ENCODE data around the gene RGP1. TPM values are rescaled to one million over a fixed set of nuclear protein-coding genes. Genes with fewer than 3 reads are reported as not detected.
A peak's percentile ranks its signal among the peaks of the same experiment; 100 is the strongest.

The RGP1 gene
- total RNA-seq, 2 experiments from 2014 or later: 26.9 to 29.1 TPM

GRCh38 chr9:35793461-35793860 is 44.4 kb downstream of the RGP1 start:
- Mint-ChIP-seq H3K36me3 (peaks cover 1% of the 10 kb centered on the region), H3K27me3 (no peaks in the 10 kb centered on the region), H3K9me3 (no peaks in the 10 kb centered on the region), H3K4me1 (peaks cover 8% of the 10 kb centered on the region), H3K4me3 (no peak overlapping the region), H3K27ac (peak overlapping the region; percentile 66)
- ATAC-seq (ENCODE audit: low read depth): no peak
- POLR2A ChIA-PET: interaction anchor here (0.6 kb wide), 1 partner anchor 20 kb away, joined by 3 read pairs; no protein-coding TSS in a partner anchor
- DNase-seq: no peak

DNA sequence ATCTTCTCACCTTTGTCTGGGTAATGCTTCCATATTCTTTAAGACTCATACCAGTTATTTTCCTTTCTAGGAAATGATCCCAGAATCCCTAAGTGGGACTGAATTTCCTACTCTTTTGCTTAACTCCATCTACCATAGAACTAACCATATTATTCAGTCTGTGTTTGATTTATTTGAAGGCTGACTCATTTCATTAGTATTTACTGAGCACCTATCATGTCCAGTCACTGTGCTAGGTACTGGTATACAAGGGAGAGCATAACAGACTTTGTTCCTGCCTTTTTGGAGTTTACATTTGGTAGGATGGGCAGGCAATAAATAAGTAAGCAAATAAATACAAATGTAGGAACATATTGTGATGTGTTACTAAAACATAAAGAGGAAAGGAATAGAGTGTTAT is 46.6 kb downstream of the RGP1 start:
- peaks cover 10% of the 10 kb centered on the region for H3K4me1 Mint-ChIP-seq
- H3K4me3 Mint-ChIP-seq: no peak overlapping the region
- ATAC-seq (ENCODE audit: low read depth) (no peak), DNase-seq (no peak)
- POLR2A ChIA-PET: no interaction called here
- H3K27ac Mint-ChIP-seq: no peak overlapping the region
- no peaks in the 10 kb centered on the region for H3K9me3 Mint-ChIP-seq
- H3K27me3 Mint-ChIP-seq: no peaks in the 10 kb centered on the region
- H3K36me3 Mint-ChIP-seq: peaks cover 2% of the 10 kb centered on the region

- H3K9me3 Mint-ChIP-seq: no peaks in the 10 kb centered on the region
- ATAC-seq (ENCODE audit: low read depth) (no peak), DNase-seq (no peak)
- H3K4me3 Mint-ChIP-seq: no peak overlapping the region
- no peak overlapping the region for H3K27ac Mint-ChIP-seq
- no peaks in the 10 kb centered on the region for H3K27me3 Mint-ChIP-seq
- H3K4me1 Mint-ChIP-seq: peaks cover 10% of the 10 kb centered on the region
- H3K36me3 Mint-ChIP-seq: peaks cover 4% of the 10 kb centered on the region
- POLR2A ChIA-PET: no interaction called here
These were observed 48.4 kb downstream of the RGP1 start for GRCh38 chr9:35797311-35798109.

DNA sequence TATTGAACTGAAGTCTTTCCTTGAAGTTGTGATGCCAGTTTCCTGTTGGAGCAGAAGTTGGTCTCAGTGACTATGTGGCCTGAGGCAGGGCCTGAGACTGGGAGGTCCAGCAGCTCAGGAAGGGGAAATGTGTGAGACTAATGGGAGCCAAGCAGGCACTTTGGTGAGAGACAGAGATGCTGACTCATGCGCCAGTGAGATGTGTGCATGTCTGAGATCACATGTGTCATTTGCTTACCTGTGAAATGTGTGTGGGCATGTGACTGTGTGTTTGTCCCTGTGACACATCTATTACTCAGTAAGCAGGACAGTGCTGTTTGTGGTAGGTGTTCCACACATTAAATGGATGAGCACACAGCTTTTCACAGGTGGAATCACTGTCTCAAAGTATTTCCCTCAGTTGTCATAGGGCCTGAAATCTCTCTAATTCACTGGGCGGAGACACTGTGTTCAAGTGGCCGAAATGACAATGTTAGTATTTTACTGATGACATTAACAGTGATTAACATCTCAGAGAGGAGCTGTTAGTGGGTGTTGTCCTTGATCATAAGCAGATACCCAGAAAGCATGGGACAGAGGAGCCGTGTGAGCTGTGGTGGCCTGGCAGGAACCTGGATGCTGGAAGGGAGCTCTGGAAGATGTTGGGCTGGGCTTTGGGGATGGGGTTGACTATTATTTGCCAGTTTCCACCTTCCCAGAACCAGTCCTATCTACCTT is 49.7 kb downstream of the RGP1 start:
- H3K4me1 Mint-ChIP-seq: peaks cover 10% of the 10 kb centered on the region
- H3K4me3 Mint-ChIP-seq: no peak overlapping the region
- DNase-seq (no peak), ATAC-seq (ENCODE audit: low read depth) (no peak)
- H3K27ac Mint-ChIP-seq: no peak overlapping the region
- no peaks in the 10 kb centered on the region for H3K27me3 Mint-ChIP-seq
- no peaks in the 10 kb centered on the region for H3K9me3 Mint-ChIP-seq
- POLR2A ChIA-PET: no interaction called here
- peaks cover 5% of the 10 kb centered on the region for H3K36me3 Mint-ChIP-seq

DNA sequence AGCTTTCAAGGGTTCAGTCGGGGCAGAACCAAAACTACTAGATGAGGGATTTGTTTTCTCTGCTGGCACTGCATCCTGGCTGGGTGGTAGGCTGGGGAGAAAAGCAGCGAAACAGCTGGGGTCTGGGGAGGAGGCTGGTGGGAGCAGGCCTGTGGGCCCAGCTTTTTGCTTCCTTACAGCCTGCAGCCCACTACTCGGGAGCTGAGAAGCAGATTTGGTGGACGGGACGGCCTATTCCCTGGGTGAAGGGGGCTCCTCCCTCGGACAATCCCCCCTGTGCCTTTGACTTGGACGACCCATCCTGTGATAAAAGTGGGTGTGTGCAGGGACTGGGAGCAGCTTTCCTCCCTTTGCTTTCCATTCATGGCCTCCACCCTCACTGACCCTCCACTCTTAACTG is 51.4 kb downstream of the RGP1 start:
- POLR2A ChIA-PET: interaction anchor here (2.6 kb wide), 1 partner anchor 11 kb away, joined by 11 read pairs; the partner anchor contains the start of gene SPAG8
- Mint-ChIP-seq H3K4me1 (peaks cover 3% of the 10 kb centered on the region), H3K27me3 (no peaks in the 10 kb centered on the region), H3K36me3 (peaks cover 7% of the 10 kb centered on the region), H3K4me3 (no peak overlapping the region), H3K27ac (no peak overlapping the region), H3K9me3 (no peaks in the 10 kb centered on the region)
- ATAC-seq (ENCODE audit: low read depth): no peak
- DNase-seq: no peak

DNA sequence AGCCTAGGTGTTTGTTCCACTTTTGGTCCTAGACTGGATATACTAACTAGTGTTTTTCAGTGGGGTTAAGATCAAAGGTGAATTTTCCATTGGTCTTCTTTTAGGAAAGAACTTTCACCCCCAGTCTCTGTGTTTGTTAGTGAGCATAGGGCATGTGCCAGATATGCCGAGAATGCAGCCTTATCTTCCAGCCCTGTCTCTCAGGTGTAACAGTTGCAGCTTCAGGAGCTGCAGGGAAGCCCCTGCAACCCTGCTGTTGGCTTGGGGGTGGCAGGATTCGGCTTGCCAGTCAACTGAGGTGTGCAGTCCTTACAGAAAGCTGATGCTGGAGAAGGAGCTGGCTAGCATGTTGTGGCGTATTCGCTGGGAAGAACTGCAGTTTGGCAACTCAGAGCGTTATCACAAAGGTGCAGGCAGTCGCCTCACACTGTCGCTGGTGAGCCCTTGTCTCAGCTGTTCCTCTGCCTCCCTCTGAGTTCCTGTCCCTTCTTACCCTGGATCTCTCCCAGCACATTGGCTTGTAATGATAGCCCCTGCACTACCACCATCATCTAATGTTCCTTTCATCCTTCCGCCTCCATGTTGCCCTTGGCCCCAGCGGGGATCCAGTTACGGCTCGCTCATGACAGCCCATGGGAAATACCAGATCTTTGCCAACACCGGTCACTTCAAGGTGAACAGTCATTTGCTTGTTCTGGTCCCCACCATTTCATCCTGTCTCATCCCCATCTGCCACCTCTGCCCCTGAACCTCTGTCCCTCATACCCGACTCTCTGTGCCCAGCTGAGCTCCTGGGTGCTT is 52.4 kb downstream of the RGP1 start:
- Mint-ChIP-seq H3K36me3 (peaks cover 7% of the 10 kb centered on the region), H3K27me3 (no peaks in the 10 kb centered on the region), H3K4me1 (peaks cover 4% of the 10 kb centered on the region), H3K27ac (no peak overlapping the region), H3K4me3 (no peak overlapping the region), H3K9me3 (no peaks in the 10 kb centered on the region)
- DNase-seq (no peak), ATAC-seq (ENCODE audit: low read depth) (no peak)
- POLR2A ChIA-PET: interaction anchor here (2.6 kb wide), 1 partner anchor 10 kb away, joined by 11 read pairs; the partner anchor contains the start of gene SPAG8

DNA sequence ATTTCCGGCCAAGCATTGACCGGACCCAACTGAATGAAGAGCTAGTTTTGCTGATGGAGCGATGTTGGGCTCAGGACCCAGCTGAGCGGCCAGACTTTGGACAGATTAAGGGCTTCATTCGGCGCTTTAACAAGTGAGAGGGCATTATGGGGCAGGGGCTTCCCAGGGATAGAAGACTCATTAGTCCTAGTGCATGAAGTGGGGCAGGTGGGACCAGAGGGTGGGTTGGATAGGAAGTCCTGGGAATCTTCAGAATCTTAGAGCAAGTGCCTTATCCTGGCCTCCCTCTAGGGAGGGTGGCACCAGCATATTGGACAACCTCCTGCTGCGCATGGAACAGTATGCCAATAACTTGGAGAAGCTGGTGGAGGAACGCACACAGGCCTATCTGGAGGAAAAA is 57.0 kb downstream of the RGP1 start:
- POLR2A ChIA-PET: interaction anchor here (0.6 to 1.7 kb wide), 3 partner anchors 8 to 52 kb away, joined by 3 to 4 read pairs (median 3); partner anchors contain the start of gene HINT2

More for the DNA sequence above, 57.0 kb downstream of the RGP1 start:
- H3K4me3 Mint-ChIP-seq: no peak overlapping the region
- H3K27ac Mint-ChIP-seq: no peak overlapping the region
- DNase-seq (no peak), ATAC-seq (ENCODE audit: low read depth) (no peak)
- H3K4me1 Mint-ChIP-seq: peaks cover 9% of the 10 kb centered on the region
- no peaks in the 10 kb centered on the region for H3K27me3 Mint-ChIP-seq
- no peaks in the 10 kb centered on the region for H3K9me3 Mint-ChIP-seq
- peaks cover 15% of the 10 kb centered on the region for H3K36me3 Mint-ChIP-seq

Small RNAs within 50 kb of the gene (microRNA-seq; reads per million reads assigned to microRNA genes)
- not detected for gene MIR6852
- gene MIR6853: not detected

Other genes with a start within 250 kb of the RGP1 start
- gene TESK1, start 144.0 kb upstream of the RGP1 start, total RNA-seq: 10 to 100 TPM; 42.2 to 42.8 TPM
- 10 to 100 TPM; 15.3 to 18.4 TPM for gene CD72, start 130.9 kb upstream of the RGP1 start, total RNA-seq
- gene SIT1, start 98.4 kb upstream of the RGP1 start, total RNA-seq: 100 to 1,000 TPM; 174 to 195 TPM
- gene RMRP, start 91.3 kb upstream of the RGP1 start, total RNA-seq: over 10,000 TPM; 10,447 to 10,452 TPM
- gene CCDC107, start 91.0 kb upstream of the RGP1 start, total RNA-seq: 10 to 100 TPM; 32.7 to 36.3 TPM
- 10 to 100 TPM; 13.1 to 13.4 TPM for gene ARHGEF39, start 84.1 kb upstream of the RGP1 start, total RNA-seq
- gene CA9, start 75.4 kb upstream of the RGP1 start, total RNA-seq: 1 to 10 TPM in 1 of 2 experiments, under 1 TPM in 1; 0.86 to 1.2 TPM
- gene TPM2, start 59.4 kb upstream of the RGP1 start, total RNA-seq: 10 to 100 TPM; 35.7 to 36.9 TPM
- 100 to 1,000 TPM; 381 to 388 TPM for gene TLN1, start 17.1 kb upstream of the RGP1 start, total RNA-seq
- gene CREB3, start 16.6 kb upstream of the RGP1 start, total RNA-seq: 10 to 100 TPM; 21.1 to 24.1 TPM
- 10 to 100 TPM; 60.1 to 62.2 TPM for gene GBA2, start 59 bp upstream of the RGP1 start, total RNA-seq
- not detected for gene MSMP, start 5.0 kb downstream of the RGP1 start, total RNA-seq
- gene NPR2, start 42.3 kb downstream of the RGP1 start, total RNA-seq: 10 to 100 TPM; 13.5 to 13.7 TPM
- gene SPAG8, start 63.0 kb downstream of the RGP1 start, total RNA-seq: 1 to 10 TPM; 3.4 to 4.6 TPM
- 10 to 100 TPM; 54.3 to 56.4 TPM for gene HINT2, start 65.8 kb downstream of the RGP1 start, total RNA-seq
- not detected for gene FAM221B, start 79.4 kb downstream of the RGP1 start, total RNA-seq
- gene TMEM8B, start 79.9 kb downstream of the RGP1 start, total RNA-seq: 1 to 10 TPM; 5.9 to 6.1 TPM
- gene OR13J1, start 121.1 kb downstream of the RGP1 start, total RNA-seq: not detected
- not detected for gene HRCT1, start 156.9 kb downstream of the RGP1 start, total RNA-seq
- gene SPAAR, start 160.2 kb downstream of the RGP1 start, total RNA-seq: not detected
- gene OR2S2, start 208.9 kb downstream of the RGP1 start, total RNA-seq: not detected

All from activated naive CD8-positive, alpha-beta T cell treated with anti-CD3 and anti-CD28 coated beads, Interleukin-2, amount 10 ng/mL, durations not matched to agents 7 days and 5 days (primary cell).